Measurements from ENCODE around the gene THUMPD2.

The THUMPD2 gene

DNA sequence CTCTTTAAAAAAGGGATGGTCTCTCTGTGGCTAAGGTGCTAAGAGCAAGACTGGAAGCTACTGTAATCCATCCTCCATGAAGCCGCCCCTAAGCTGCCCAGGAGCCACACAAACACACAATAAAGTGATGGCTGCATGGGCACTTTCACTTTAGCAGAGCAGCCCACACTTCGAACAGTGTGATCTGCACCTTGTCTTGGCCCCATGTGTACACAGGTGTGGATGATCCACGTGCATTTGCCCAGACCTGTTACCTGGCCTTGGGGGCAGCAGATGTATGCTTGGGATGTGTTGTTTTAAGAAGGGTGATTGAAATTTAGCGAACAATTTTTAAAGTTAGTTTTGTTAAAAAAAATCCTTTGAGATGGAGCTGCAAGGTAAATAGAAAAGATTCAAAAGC is 73.4 kb downstream of the THUMPD2 start:
- Histone ChIP-seq H3K4me1 (ENCODE audit: control insufficient read depth, insufficient read depth, low read depth, low read length) (peaks cover 2% of the 10 kb centered on the region), H3K23ac (ENCODE audit: low read length in 2 of 2) (no peak overlapping the region), H2AFZ (ENCODE audit: low read depth, low read length) (no peak overlapping the region), H4K8ac (ENCODE audit: low read length) (no peak overlapping the region), H2BK120ac (ENCODE audit: low read depth, low read length) (no peak overlapping the region), H3K14ac (ENCODE audit: low read length in 2 of 2) (no peak overlapping the region), H3K27ac (ENCODE audit: low read length, poor library complexity, severe bottlenecking) (no peak overlapping the region), H3K4me2 (ENCODE audit: low read length, poor library complexity, severe bottlenecking) (no peak overlapping the region), H3K4me3 (ENCODE audit: insufficient read depth in 1 of 2, low read depth in 1 of 2, low read length in 2 of 2) (no peak overlapping the region), H2BK15ac (ENCODE audit: low read depth, poor library complexity, severe bottlenecking) (no peak overlapping the region), H3K27me3 (ENCODE audit: control insufficient read depth in 1 of 2, insufficient read depth in 1 of 2, low read length in 2 of 2) (no peaks in the 10 kb centered on the region), H3K18ac (ENCODE audit: low read depth in 1 of 2, low read length in 2 of 2) (no peak overlapping the region), H2AK5ac (ENCODE audit: low read length, severe bottlenecking) (no peak overlapping the region), H2BK12ac (ENCODE audit: low read length in 2 of 2) (no peak overlapping the region), H4K91ac (ENCODE audit: low read length) (no peak overlapping the region), H3K36me3 (ENCODE audit: control insufficient read depth in 1 of 2, insufficient read depth in 2 of 2, low read depth in 1 of 2, low read length in 2 of 2) (no peaks in the 10 kb centered on the region), H3K4ac (ENCODE audit: low read depth in 1 of 2, low read length in 2 of 2) (no peak overlapping the region), H3K9ac (ENCODE audit: low read length) (no peak overlapping the region), H3K9me3 (ENCODE audit: control insufficient read depth, low read length) (peaks cover 31% of the 10 kb centered on the region), H3K79me1 (replicated peaks; ENCODE audit: low read length, poor library complexity, severe bottlenecking) (no peaks in the 10 kb centered on the region), H2BK5ac (ENCODE audit: low read depth, low read length, poor library complexity, severe bottlenecking) (no peak overlapping the region)
- DNase-seq, result no peak
- 77% methylated on average over 4 of the region's 4 CpGs for WGBS

GRCh38 chr2:39704540-39704939 is 74.5 kb downstream of the THUMPD2 start:
- 94% methylated on average over 2 of the region's 3 CpGs for WGBS
- Histone ChIP-seq H3K79me1 (replicated peaks; ENCODE audit: low read length, poor library complexity, severe bottlenecking) (no peaks in the 10 kb centered on the region), H3K4me3 (ENCODE audit: insufficient read depth in 1 of 2, low read depth in 1 of 2, low read length in 2 of 2) (no peak overlapping the region), H3K27ac (ENCODE audit: low read length, poor library complexity, severe bottlenecking) (no peak overlapping the region), H3K18ac (ENCODE audit: low read depth in 1 of 2, low read length in 2 of 2) (no peak overlapping the region), H3K9ac (ENCODE audit: low read length) (no peak overlapping the region), H3K4ac (ENCODE audit: low read depth in 1 of 2, low read length in 2 of 2) (no peak overlapping the region), H2BK5ac (ENCODE audit: low read depth, low read length, poor library complexity, severe bottlenecking) (no peak overlapping the region), H3K23ac (ENCODE audit: low read length in 2 of 2) (no peak overlapping the region), H2BK120ac (ENCODE audit: low read depth, low read length) (no peak overlapping the region), H2BK15ac (ENCODE audit: low read depth, poor library complexity, severe bottlenecking) (no peak overlapping the region), H2AK5ac (ENCODE audit: low read length, severe bottlenecking) (no peak overlapping the region), H2AFZ (ENCODE audit: low read depth, low read length) (no peak overlapping the region), H3K27me3 (ENCODE audit: control insufficient read depth in 1 of 2, insufficient read depth in 1 of 2, low read length in 2 of 2) (no peaks in the 10 kb centered on the region), H3K14ac (ENCODE audit: low read length in 2 of 2) (no peak overlapping the region), H4K8ac (ENCODE audit: low read length) (no peak overlapping the region), H3K4me2 (ENCODE audit: low read length, poor library complexity, severe bottlenecking) (no peak overlapping the region), H3K4me1 (ENCODE audit: control insufficient read depth, insufficient read depth, low read depth, low read length) (peaks cover 2% of the 10 kb centered on the region), H3K9me3 (ENCODE audit: control insufficient read depth, low read length) (peaks cover 39% of the 10 kb centered on the region), H2BK12ac (ENCODE audit: low read length in 2 of 2) (no peak overlapping the region), H4K91ac (ENCODE audit: low read length) (no peak overlapping the region), H3K36me3 (ENCODE audit: control insufficient read depth in 1 of 2, insufficient read depth in 2 of 2, low read depth in 1 of 2, low read length in 2 of 2) (no peaks in the 10 kb centered on the region)
- DNase-seq, result no peak

- H2AK5ac ChIP-seq (ENCODE audit: low read length, severe bottlenecking), result no peak overlapping the region
- H3K4me3 ChIP-seq (ENCODE audit: insufficient read depth in 1 of 2, low read depth in 1 of 2, low read length in 2 of 2), result no peak overlapping the region
- no peak overlapping the region for H3K23ac ChIP-seq (ENCODE audit: low read length in 2 of 2)
- H3K27ac ChIP-seq (ENCODE audit: low read length, poor library complexity, severe bottlenecking), result no peak overlapping the region
- H3K79me1 ChIP-seq (replicated peaks; ENCODE audit: low read length, poor library complexity, severe bottlenecking), result no peaks in the 10 kb centered on the region
- no peak overlapping the region for H2BK5ac ChIP-seq (ENCODE audit: low read depth, low read length, poor library complexity, severe bottlenecking)
- H2BK120ac ChIP-seq (ENCODE audit: low read depth, low read length), result no peak overlapping the region
- no peak overlapping the region for H3K18ac ChIP-seq (ENCODE audit: low read depth in 1 of 2, low read length in 2 of 2)
- peaks cover 2% of the 10 kb centered on the region for H3K4me1 ChIP-seq (ENCODE audit: control insufficient read depth, insufficient read depth, low read depth, low read length)
- no peak overlapping the region for H2BK12ac ChIP-seq (ENCODE audit: low read length in 2 of 2)
- H3K4ac ChIP-seq (ENCODE audit: low read depth in 1 of 2, low read length in 2 of 2), result no peak overlapping the region
- no peak overlapping the region for H4K91ac ChIP-seq (ENCODE audit: low read length)
- H3K14ac ChIP-seq (ENCODE audit: low read length in 2 of 2), result no peak overlapping the region
- H3K27me3 ChIP-seq (ENCODE audit: control insufficient read depth in 1 of 2, insufficient read depth in 1 of 2, low read length in 2 of 2), result no peaks in the 10 kb centered on the region
- WGBS, result no CpG with 5 or more reads among the region's 3 CpGs
- H2BK15ac ChIP-seq (ENCODE audit: low read depth, poor library complexity, severe bottlenecking), result no peak overlapping the region
- no peak overlapping the region for H3K4me2 ChIP-seq (ENCODE audit: low read length, poor library complexity, severe bottlenecking)
- no peak for DNase-seq
- H3K9ac ChIP-seq (ENCODE audit: low read length), result no peak overlapping the region
- no peak overlapping the region for H2AFZ ChIP-seq (ENCODE audit: low read depth, low read length)
- peaks cover 40% of the 10 kb centered on the region for H3K9me3 ChIP-seq (ENCODE audit: control insufficient read depth, low read length)
- H4K8ac ChIP-seq (ENCODE audit: low read length), result no peak overlapping the region
- H3K36me3 ChIP-seq (ENCODE audit: control insufficient read depth in 1 of 2, insufficient read depth in 2 of 2, low read depth in 1 of 2, low read length in 2 of 2), result no peaks in the 10 kb centered on the region
These were observed 75.7 kb downstream of the THUMPD2 start for GRCh38 chr2:39703181-39703872.

- no peak for DNase-seq
- no peak overlapping the region for H2AFZ ChIP-seq (ENCODE audit: low read depth, low read length)
These were observed 77.9 kb downstream of the THUMPD2 start for GRCh38 chr2:39701137-39701536.

More at GRCh38 chr2:39701137-39701536, 77.9 kb downstream of the THUMPD2 start:
- Histone ChIP-seq H3K36me3 (ENCODE audit: control insufficient read depth in 1 of 2, insufficient read depth in 2 of 2, low read depth in 1 of 2, low read length in 2 of 2) (no peaks in the 10 kb centered on the region), H3K9ac (ENCODE audit: low read length) (no peak overlapping the region), H2BK5ac (ENCODE audit: low read depth, low read length, poor library complexity, severe bottlenecking) (no peak overlapping the region), H3K23ac (ENCODE audit: low read length in 2 of 2) (no peak overlapping the region), H3K79me1 (replicated peaks; ENCODE audit: low read length, poor library complexity, severe bottlenecking) (no peaks in the 10 kb centered on the region), H3K4me2 (ENCODE audit: low read length, poor library complexity, severe bottlenecking) (no peak overlapping the region), H2BK12ac (ENCODE audit: low read length in 2 of 2) (no peak overlapping the region), H4K91ac (ENCODE audit: low read length) (no peak overlapping the region), H3K4ac (ENCODE audit: low read depth in 1 of 2, low read length in 2 of 2) (no peak overlapping the region), H3K27ac (ENCODE audit: low read length, poor library complexity, severe bottlenecking) (no peak overlapping the region), H3K18ac (ENCODE audit: low read depth in 1 of 2, low read length in 2 of 2) (no peak overlapping the region), H3K14ac (ENCODE audit: low read length in 2 of 2) (no peak overlapping the region), H3K4me3 (ENCODE audit: insufficient read depth in 1 of 2, low read depth in 1 of 2, low read length in 2 of 2) (no peak overlapping the region), H3K27me3 (ENCODE audit: control insufficient read depth in 1 of 2, insufficient read depth in 1 of 2, low read length in 2 of 2) (no peaks in the 10 kb centered on the region), H2BK120ac (ENCODE audit: low read depth, low read length) (no peak overlapping the region), H4K8ac (ENCODE audit: low read length) (no peak overlapping the region), H2AK5ac (ENCODE audit: low read length, severe bottlenecking) (no peak overlapping the region), H2BK15ac (ENCODE audit: low read depth, poor library complexity, severe bottlenecking) (no peak overlapping the region), H3K4me1 (ENCODE audit: control insufficient read depth, insufficient read depth, low read depth, low read length) (peaks cover 2% of the 10 kb centered on the region), H3K9me3 (ENCODE audit: control insufficient read depth, low read length) (peaks cover 40% of the 10 kb centered on the region)
- WGBS, result 95% methylated on average over 1 of the region's 1 CpG

All from mesenchymal stem cell (in vitro differentiated cells and primary cell).